ENCODE results near the gene UBAC1.
"Not testable (repeated sequence)": the region's sequence is repeated elsewhere in the genome, so short reads cannot be mapped to it uniquely, and the experiment has no call there.

Gene UBAC1

GRCh38 chr9:135960411-135961276 lies 529 bp downstream of the UBAC1 start:
- no peak for DNase-seq (ENCODE audit: low read depth)

GRCh38 chr9:135959814-135960213 lies 1.4 kb downstream of the UBAC1 start:
- no peak for DNase-seq (ENCODE audit: low read depth)

- no peak for DNase-seq (ENCODE audit: low read depth)
Measured at GRCh38 chr9:135958485-135958884, 2.7 kb downstream of the UBAC1 start.

GRCh38 chr9:135957431-135957830 lies 3.7 kb downstream of the UBAC1 start:
- no peak for DNase-seq (ENCODE audit: low read depth)

GRCh38 chr9:135956802-135957174 lies 4.4 kb downstream of the UBAC1 start:
- DNase-seq (ENCODE audit: low read depth), result no peak

GRCh38 chr9:135955934-135956801 lies 5.0 kb downstream of the UBAC1 start:
- DNase-seq (ENCODE audit: low read depth), result no peak

GRCh38 chr9:135952664-135953206 lies 8.4 kb downstream of the UBAC1 start:
- DNase-seq (ENCODE audit: low read depth), result no peak

- DNase-seq (ENCODE audit: low read depth), result no peak
Measured at GRCh38 chr9:135951889-135952663, 9.1 kb downstream of the UBAC1 start.

GRCh38 chr9:135951310-135951709 lies 9.9 kb downstream of the UBAC1 start:
- not testable (repeated sequence) for DNase-seq (ENCODE audit: low read depth)

GRCh38 chr9:135950841-135951240 lies 10.3 kb downstream of the UBAC1 start:
- not testable (repeated sequence) for DNase-seq (ENCODE audit: low read depth)

GRCh38 chr9:135950135-135950682 lies 11.0 kb downstream of the UBAC1 start:
- no peak for DNase-seq (ENCODE audit: low read depth)

GRCh38 chr9:135949501-135950134 lies 11.6 kb downstream of the UBAC1 start:
- DNase-seq (ENCODE audit: low read depth), result no peak

GRCh38 chr9:135948968-135949367 lies 12.2 kb downstream of the UBAC1 start:
- no peak for DNase-seq (ENCODE audit: low read depth)

- DNase-seq (ENCODE audit: low read depth), result no peak
Measured at GRCh38 chr9:135948446-135948845, 12.7 kb downstream of the UBAC1 start.

GRCh38 chr9:135947582-135947981 lies 13.6 kb downstream of the UBAC1 start:
- DNase-seq (ENCODE audit: low read depth), result no peak

- DNase-seq (ENCODE audit: low read depth), result not testable (repeated sequence)
Measured at GRCh38 chr9:135947105-135947504, 14.1 kb downstream of the UBAC1 start.

- no peak for DNase-seq (ENCODE audit: low read depth)
Measured at GRCh38 chr9:135946392-135946994, 14.7 kb downstream of the UBAC1 start.

GRCh38 chr9:135945969-135946368 lies 15.2 kb downstream of the UBAC1 start:
- DNase-seq (ENCODE audit: low read depth), result no peak

GRCh38 chr9:135944444-135945252 lies 16.5 kb downstream of the UBAC1 start:
- DNase-seq (ENCODE audit: low read depth), result no peak

GRCh38 chr9:135943604-135944003 lies 17.6 kb downstream of the UBAC1 start:
- DNase-seq (ENCODE audit: low read depth), result not testable (repeated sequence)
